ENCODE data around the gene HELZ. TPM values are rescaled to one million over a fixed set of nuclear protein-coding genes. Genes with fewer than 3 reads are reported as not detected.

The HELZ gene
- total and polyA plus RNA-seq, 2 donors from 2014 or later = 2.8 to 58.8 TPM

- intact Hi-C loops (cut with DNase I) = no loop called here
- Histone ChIP-seq H3K27me3 (ENCODE audit: control insufficient read depth, insufficient read depth, low read length) (no peaks in the 10 kb centered on the region), H3K4me1 (ENCODE audit: control insufficient read depth in 2 of 3, insufficient read depth in 2 of 3, low read depth in 1 of 3, low read length in 3 of 3) (peaks cover 0 to 6% (median 6%) of the 10 kb centered on the region in 3 donors), H3K4me3 (ENCODE audit: low read length in 3 of 3) (no peak overlapping the region), H3K9me3 (ENCODE audit: control insufficient read depth in 2 of 3, insufficient read depth in 1 of 3, low read length in 3 of 3) (no peaks in the 10 kb centered on the region), H3K9ac (ENCODE audit: low read length in 3 of 3) (no peak overlapping the region), H3K27ac (ENCODE audit: low read depth in 2 of 2, low read length in 2 of 2) (no peak overlapping the region), H3K36me3 (ENCODE audit: control insufficient read depth in 2 of 3, insufficient read depth in 3 of 3, low read length in 3 of 3) (no peaks in the 10 kb centered on the region)
- DNase-seq = no peak
- FAIRE-seq = no peak
- TF ChIP-seq CTCF (IDR thresholded peaks at IDR 0.05; ENCODE audit: borderline replicate concordance, extremely low read depth, insufficient read depth) = no peak
Observed at GRCh38 chr17:67248291-67248690, 3.3 kb upstream of the HELZ start.

- no peak for TF ChIP-seq CTCF (IDR thresholded peaks at IDR 0.05; ENCODE audit: borderline replicate concordance, extremely low read depth, insufficient read depth)
- H3K4me3 ChIP-seq (ENCODE audit: low read length in 3 of 3) = no peak overlapping the region
- H3K36me3 ChIP-seq (ENCODE audit: control insufficient read depth in 2 of 3, insufficient read depth in 3 of 3, low read length in 3 of 3) = no peaks in the 10 kb centered on the region
- no peak for DNase-seq
- intact Hi-C loops (cut with DNase I) = no loop called here
- no peaks in the 10 kb centered on the region for H3K9me3 ChIP-seq (ENCODE audit: control insufficient read depth in 2 of 3, insufficient read depth in 1 of 3, low read length in 3 of 3)
- H3K9ac ChIP-seq (ENCODE audit: low read length in 3 of 3) = no peak overlapping the region
- H3K4me1 ChIP-seq (ENCODE audit: control insufficient read depth in 2 of 3, insufficient read depth in 2 of 3, low read depth in 1 of 3, low read length in 3 of 3) = peaks cover 0 to 8% (median 6%) of the 10 kb centered on the region in 3 donors
- no peak overlapping the region for H3K27ac ChIP-seq (ENCODE audit: low read depth in 2 of 2, low read length in 2 of 2)
- H3K27me3 ChIP-seq (ENCODE audit: control insufficient read depth, insufficient read depth, low read length) = no peaks in the 10 kb centered on the region
- FAIRE-seq = no peak
Observed at GRCh38 chr17:67247416-67247900, 2.5 kb upstream of the HELZ start.

- intact Hi-C loops (cut with DNase I) = no loop called here
- no peak for TF ChIP-seq CTCF (IDR thresholded peaks at IDR 0.05; ENCODE audit: borderline replicate concordance, extremely low read depth, insufficient read depth)
- H3K4me1 ChIP-seq (ENCODE audit: control insufficient read depth in 2 of 3, insufficient read depth in 2 of 3, low read depth in 1 of 3, low read length in 3 of 3) = peaks cover 0 to 10% (median 6%) of the 10 kb centered on the region in 3 donors
Observed at GRCh38 chr17:67246653-67247415, 1.8 kb upstream of the HELZ start.

More at GRCh38 chr17:67246653-67247415, 1.8 kb upstream of the HELZ start:
- Histone ChIP-seq H3K27me3 (ENCODE audit: control insufficient read depth, insufficient read depth, low read length) (no peaks in the 10 kb centered on the region), H3K27ac (ENCODE audit: low read depth in 2 of 2, low read length in 2 of 2) (peak overlapping the region in 1 of 2 donors; percentile 60), H3K36me3 (ENCODE audit: control insufficient read depth in 2 of 3, insufficient read depth in 3 of 3, low read length in 3 of 3) (no peaks in the 10 kb centered on the region), H3K4me3 (ENCODE audit: low read length in 3 of 3) (peak overlapping the region; percentile 28 to 82 (median 41)), H3K9ac (ENCODE audit: low read length in 3 of 3) (peak overlapping the region in 1 of 3 donors; percentile 19), H3K9me3 (ENCODE audit: control insufficient read depth in 2 of 3, insufficient read depth in 1 of 3, low read length in 3 of 3) (no peaks in the 10 kb centered on the region)
- DNase-seq (peak; percentile 8 to 88 (median 63)), FAIRE-seq (no peak)

All from kidney (tissue), 14 donors.